Natural killer cell treated with Interleukin-12 subunit alpha and Interleukin-12 subunit beta and Interleukin-15 and Interleukin-18, amount 100 ng/mL, for 72 hours (primary cell): ENCODE data around the gene DYNC1LI1. TPM values are rescaled to one million over a fixed set of nuclear protein-coding genes. Genes with fewer than 3 reads are reported as not detected.
"Not testable (repeated sequence)": the region's sequence is repeated elsewhere in the genome, so short reads cannot be mapped to it uniquely, and the experiment has no call there.

ENCODE experiments used
- ATAC-seq, 2 donors: fragments of 150-1000 bp; cut with Tn5 transposase in 1 of 2; sonication (Bioruptor Pico), chemical (Tn5 transposase) in 1 of 2; 2 replicates each; pipeline ENCODE4 v1.10.0; 2021
- DNase-seq: peaks from one replicate; pipeline ENCODE4 v3.0.0; 2022; ENCODE audit warnings: low spot score
- H3K27ac Mint-ChIP-seq, 2 donors: 1 replicate in 1 of 2; 2 replicates in 1 of 2; pipeline ENCODE4 v1.8.0; 2022; ENCODE audit warnings: mixed read lengths in 2 of 2, mild to moderate bottlenecking in 1 of 2, moderate library complexity in 1 of 2
- H3K27me3 Mint-ChIP-seq, 2 donors: 1 replicate in 1 of 2; 2 replicates in 1 of 2; pipeline ENCODE4 v1.8.0; 2022; ENCODE audit warnings: mixed read lengths in 2 of 2
- H3K36me3 Mint-ChIP-seq: one replicate; pipeline ENCODE4 v1.8.0; 2022; ENCODE audit warnings: mixed read lengths
- H3K4me1 Mint-ChIP-seq, 2 donors: 1 replicate in 1 of 2; 2 replicates in 1 of 2; pipeline ENCODE4 v1.8.0; 2022; ENCODE audit warnings: low read depth in 2 of 2, mixed read lengths in 2 of 2, mild to moderate bottlenecking in 1 of 2
- H3K4me3 Mint-ChIP-seq: one replicate; pipeline ENCODE4 v1.8.0; 2022; ENCODE audit warnings: mixed read lengths
- H3K9me3 Mint-ChIP-seq: 2 replicates; pipeline ENCODE4 v1.8.0; 2022; ENCODE audit warnings: mixed read lengths
- total RNA-seq, 2 donors: library from RNA; stranded (reverse); gene quantifications; one replicate each; pipeline ENCODE4 v1.2.3, GENCODE V29; 2022

The DYNC1LI1 gene
- total RNA-seq, 2 donors from 2014 or later, result 38.8 to 45.4 TPM

DNA sequence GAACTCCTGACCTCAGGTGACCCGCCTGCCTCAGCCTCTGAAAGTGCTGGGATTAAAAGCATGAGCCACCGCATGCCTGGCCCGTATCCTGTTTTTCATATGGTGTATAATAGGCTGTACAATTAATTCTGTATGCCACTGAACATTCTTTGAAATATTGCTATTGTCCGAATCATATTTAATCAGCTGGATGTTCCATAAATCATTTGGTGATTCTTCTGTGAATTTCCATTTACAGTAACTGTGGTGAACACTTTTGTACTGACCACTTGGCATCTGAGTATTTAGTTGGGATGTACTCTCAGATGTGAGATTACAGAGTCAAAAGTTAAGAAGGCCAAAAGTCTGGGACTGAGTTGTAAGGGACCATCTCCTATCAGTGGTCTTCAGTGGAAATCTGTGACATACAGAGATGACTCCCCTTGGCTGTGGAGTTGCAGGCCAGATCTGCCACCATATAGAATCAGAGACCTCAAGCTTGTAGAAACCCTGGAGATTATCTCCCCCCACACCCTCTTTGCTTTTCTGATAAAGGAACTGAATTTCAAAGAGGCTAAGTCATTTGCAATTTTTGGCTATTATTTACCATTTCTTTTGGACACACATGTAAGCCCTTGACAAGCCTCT lies 25.7 kb upstream of the DYNC1LI1 start:
- no peak for ATAC-seq
- Mint-ChIP-seq H3K27me3 (peaks cover 12 to 17% of the 10 kb centered on the region in 2 donors), H3K36me3 (no peaks in the 10 kb centered on the region), H3K9me3 (no peaks in the 10 kb centered on the region), H3K4me1 (no peaks in the 10 kb centered on the region), H3K27ac (no peak overlapping the region), H3K4me3 (no peak overlapping the region)
- DNase-seq, result no peak

GRCh38 chr3:32595323-32595722 lies 24.7 kb upstream of the DYNC1LI1 start:
- Mint-ChIP-seq H3K27me3 (peaks cover 13 to 16% of the 10 kb centered on the region in 2 donors), H3K9me3 (no peaks in the 10 kb centered on the region), H3K36me3 (no peaks in the 10 kb centered on the region), H3K4me3 (no peak overlapping the region), H3K4me1 (no peaks in the 10 kb centered on the region), H3K27ac (no peak overlapping the region)
- no peak for DNase-seq
- no peak for ATAC-seq

GRCh38 chr3:32593903-32594525 lies 23.4 kb upstream of the DYNC1LI1 start:
- no peaks in the 10 kb centered on the region for H3K36me3 Mint-ChIP-seq
- no peaks in the 10 kb centered on the region for H3K4me1 Mint-ChIP-seq
- peaks cover 13 to 16% of the 10 kb centered on the region in 2 donors for H3K27me3 Mint-ChIP-seq
- H3K9me3 Mint-ChIP-seq, result no peaks in the 10 kb centered on the region
- DNase-seq, result no peak
- no peak for ATAC-seq
- no peak overlapping the region for H3K4me3 Mint-ChIP-seq
- no peak overlapping the region for H3K27ac Mint-ChIP-seq

DNA sequence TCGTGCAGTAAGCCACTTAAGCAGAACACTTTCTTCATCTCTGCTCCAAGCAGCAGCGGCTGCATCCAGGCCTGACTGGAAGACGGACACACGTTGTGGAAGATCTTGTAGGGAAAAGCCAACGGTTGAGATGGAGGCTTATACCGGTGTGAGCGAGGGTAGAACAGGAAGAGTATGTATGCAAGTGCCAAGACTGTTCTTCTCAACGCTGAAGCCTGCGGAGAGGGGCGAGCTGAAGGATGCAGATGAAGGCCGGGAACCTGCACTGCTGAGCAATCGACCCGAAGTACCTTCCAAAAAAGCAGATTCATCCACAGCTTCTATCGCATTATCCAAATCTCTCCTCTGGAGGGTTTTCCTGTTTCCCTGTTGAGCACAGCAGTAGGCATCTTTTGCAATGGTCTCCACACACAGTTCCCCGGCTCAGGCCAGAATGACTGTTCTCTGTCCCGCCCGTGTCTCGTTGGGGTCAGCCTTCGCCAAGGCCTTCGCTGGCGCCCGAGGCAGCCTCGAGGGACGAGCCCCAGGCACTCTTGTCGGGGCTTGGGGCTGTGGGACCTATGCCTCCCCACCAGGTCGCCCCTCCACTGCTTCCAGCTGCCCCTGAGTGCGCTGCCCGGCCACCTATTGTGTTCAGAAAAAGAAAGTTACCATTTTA lies 22.2 kb upstream of the DYNC1LI1 start:
- no peak for ATAC-seq
- Mint-ChIP-seq H3K27ac (no peak overlapping the region), H3K4me1 (no peaks in the 10 kb centered on the region), H3K9me3 (no peaks in the 10 kb centered on the region), H3K36me3 (no peaks in the 10 kb centered on the region), H3K27me3 (peaks cover 10 to 12% of the 10 kb centered on the region in 2 donors), H3K4me3 (no peak overlapping the region)
- DNase-seq, result no peak

GRCh38 chr3:32592011-32592410 lies 21.4 kb upstream of the DYNC1LI1 start:
- peaks cover 8% of the 10 kb centered on the region in 2 donors for H3K27me3 Mint-ChIP-seq
- H3K27ac Mint-ChIP-seq, result no peak overlapping the region
- H3K36me3 Mint-ChIP-seq, result no peaks in the 10 kb centered on the region
- no peaks in the 10 kb centered on the region for H3K9me3 Mint-ChIP-seq
- ATAC-seq (no peak), DNase-seq (no peak)
- no peak overlapping the region for H3K4me3 Mint-ChIP-seq
- H3K4me1 Mint-ChIP-seq, result no peaks in the 10 kb centered on the region

DNA sequence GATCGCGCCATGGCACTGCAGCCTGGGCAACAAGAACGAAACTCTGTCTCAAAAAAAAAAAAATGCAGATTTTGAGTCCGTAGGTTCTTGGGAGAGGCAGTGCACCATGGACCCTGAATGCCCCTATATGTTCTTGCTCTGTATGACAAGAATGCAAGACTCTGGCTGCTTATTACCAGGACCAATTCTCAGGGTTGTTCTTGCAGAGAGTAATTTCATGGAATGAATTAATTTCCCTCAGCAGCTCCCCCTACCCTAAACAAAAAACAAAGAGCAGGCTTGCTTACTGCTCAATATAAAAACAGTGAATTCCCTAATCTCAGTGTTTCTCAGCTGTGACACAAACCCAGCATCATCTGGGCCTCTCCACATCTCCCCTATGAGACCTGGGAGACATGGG lies 20.5 kb upstream of the DYNC1LI1 start:
- no peak for ATAC-seq
- Mint-ChIP-seq H3K9me3 (no peaks in the 10 kb centered on the region), H3K4me1 (no peaks in the 10 kb centered on the region), H3K36me3 (no peaks in the 10 kb centered on the region), H3K4me3 (no peak overlapping the region), H3K27ac (no peak overlapping the region), H3K27me3 (peaks cover 8% of the 10 kb centered on the region in 2 donors)
- no peak for DNase-seq

DNA sequence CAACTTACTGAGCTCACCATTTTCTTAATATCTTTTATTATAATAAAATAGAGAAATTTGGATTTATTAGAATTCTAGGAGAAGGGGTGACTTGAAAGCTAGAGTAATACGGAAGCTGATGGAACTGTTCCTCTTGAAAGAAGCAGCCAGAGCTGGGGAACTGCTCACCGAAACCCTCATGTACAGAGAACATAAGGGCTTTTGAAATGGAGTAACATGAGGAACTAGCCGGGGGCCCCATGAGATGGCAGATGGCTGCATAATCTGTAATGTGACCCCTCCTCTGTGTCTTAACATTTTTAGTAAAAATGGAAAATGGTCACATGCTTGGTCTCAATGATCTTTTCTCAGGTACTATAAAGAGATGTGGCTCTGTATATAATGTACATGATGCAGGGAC lies 15.7 kb upstream of the DYNC1LI1 start:
- ATAC-seq, result no peak
- Mint-ChIP-seq H3K27ac (no peak overlapping the region), H3K4me1 (no peaks in the 10 kb centered on the region), H3K27me3 (peaks cover 0 to 4% of the 10 kb centered on the region in 2 donors), H3K9me3 (no peaks in the 10 kb centered on the region), H3K4me3 (no peak overlapping the region), H3K36me3 (no peaks in the 10 kb centered on the region)
- DNase-seq, result no peak

DNA sequence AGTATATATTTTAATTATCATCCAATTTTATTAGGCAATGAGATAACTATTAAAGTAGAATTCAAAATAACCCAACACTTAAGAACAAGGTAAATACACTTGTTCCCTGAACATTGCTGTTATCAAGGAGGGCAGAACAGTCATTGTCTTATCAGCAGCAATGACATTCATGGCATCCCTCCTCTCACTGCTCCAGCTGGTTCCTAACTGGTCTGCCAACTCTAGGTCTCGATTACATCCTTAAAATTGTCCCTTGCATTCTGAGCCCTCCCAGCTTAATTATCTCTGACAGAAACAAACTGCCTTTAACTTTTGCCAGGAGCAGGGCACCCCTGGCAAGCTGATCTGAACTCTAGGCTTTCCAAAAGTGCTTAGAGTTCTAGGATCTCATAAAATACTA lies 14.0 kb upstream of the DYNC1LI1 start:
- Mint-ChIP-seq H3K27ac (no peak overlapping the region), H3K4me1 (no peaks in the 10 kb centered on the region), H3K4me3 (no peak overlapping the region), H3K36me3 (no peaks in the 10 kb centered on the region), H3K9me3 (no peaks in the 10 kb centered on the region), H3K27me3 (no peaks in the 10 kb centered on the region)
- DNase-seq (no peak), ATAC-seq (no peak)

DNA sequence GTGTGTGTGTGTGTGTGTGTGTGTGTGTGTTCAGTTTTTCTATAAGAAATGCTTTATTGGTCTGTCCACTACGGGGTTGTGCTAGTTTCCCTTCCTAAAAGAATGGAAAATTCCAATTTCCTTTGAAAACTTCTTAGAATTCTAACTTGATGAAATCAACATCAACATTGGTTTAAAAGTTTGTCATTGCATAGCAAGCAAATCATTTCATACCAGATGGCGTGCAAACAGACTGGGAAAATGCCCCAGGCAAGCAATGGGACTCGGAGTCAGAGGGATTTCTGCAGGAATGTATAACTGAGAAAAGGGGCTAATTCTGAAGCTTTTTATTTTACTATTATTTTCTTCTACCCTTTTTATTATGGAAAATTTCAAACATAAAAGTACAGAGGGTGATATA lies 13.1 kb upstream of the DYNC1LI1 start:
- DNase-seq (no peak), ATAC-seq (no peak)
- Mint-ChIP-seq H3K36me3 (no peaks in the 10 kb centered on the region), H3K4me3 (no peak overlapping the region), H3K27me3 (no peaks in the 10 kb centered on the region), H3K4me1 (no peaks in the 10 kb centered on the region), H3K9me3 (no peaks in the 10 kb centered on the region), H3K27ac (no peak overlapping the region)

- not testable (repeated sequence) for DNase-seq, H3K27me3 Mint-ChIP-seq, ATAC-seq, H3K27ac Mint-ChIP-seq, H3K9me3 Mint-ChIP-seq, H3K36me3 Mint-ChIP-seq
- Mint-ChIP-seq H3K4me3 (peak overlapping the region; percentile 84), H3K4me1 (peaks cover 5 to 13% of the 10 kb centered on the region in 2 donors)
Measured at GRCh38 chr3:32578669-32579068, 8.0 kb upstream of the DYNC1LI1 start.

DNA sequence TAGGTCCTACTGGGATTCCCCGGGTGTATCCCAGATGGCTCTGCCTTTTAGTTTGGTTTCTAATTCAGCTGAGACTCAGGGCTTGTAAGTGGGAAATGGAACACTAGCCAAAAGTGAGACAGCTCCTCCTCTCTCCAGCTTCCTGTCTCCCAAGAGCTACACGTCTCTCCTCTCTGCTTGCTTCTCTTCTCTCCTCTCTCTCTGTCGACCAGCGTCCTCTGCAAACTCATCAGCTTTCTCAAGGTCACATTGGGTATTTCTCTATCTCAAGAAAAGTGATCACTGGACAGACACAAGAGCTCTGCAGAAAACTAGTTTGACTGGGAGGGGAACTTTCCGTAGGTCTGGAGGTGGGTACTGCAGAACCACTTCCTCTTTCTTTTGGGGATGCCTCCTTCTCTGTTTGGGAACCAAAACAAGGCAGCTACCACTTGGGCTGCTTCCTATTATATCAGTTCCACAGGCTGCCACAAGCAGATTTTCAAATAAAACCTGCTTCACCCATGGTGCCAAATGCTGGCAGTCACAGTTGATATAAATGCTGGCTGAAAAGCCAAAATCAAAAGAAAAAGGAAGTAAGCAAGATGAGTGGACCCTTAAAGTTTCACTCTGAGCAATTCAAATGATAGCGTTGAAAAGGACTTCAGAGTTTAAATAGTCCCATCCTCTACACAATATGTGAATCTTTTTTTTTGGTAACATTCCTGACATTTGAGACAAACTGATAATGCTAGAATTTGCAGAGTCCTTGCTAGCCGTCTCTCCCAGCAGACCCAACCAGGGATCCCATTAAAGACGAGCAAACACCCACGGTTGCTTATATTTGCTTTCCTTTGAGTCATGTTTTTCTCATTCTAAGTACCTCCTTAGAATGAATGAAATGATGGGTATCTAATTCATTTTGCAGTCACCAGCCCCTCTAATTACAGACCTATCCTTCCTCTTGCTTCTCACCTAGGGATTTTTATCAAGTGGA lies 7.2 kb upstream of the DYNC1LI1 start:
- H3K4me3 Mint-ChIP-seq, result peak overlapping the region; percentile 84
- peaks cover 0 to 4% of the 10 kb centered on the region in 2 donors for H3K27me3 Mint-ChIP-seq
- H3K4me1 Mint-ChIP-seq, result peaks cover 5 to 13% of the 10 kb centered on the region in 2 donors
- peak overlapping the region; percentile 84 for H3K27ac Mint-ChIP-seq
- no peak for DNase-seq
- H3K9me3 Mint-ChIP-seq, result no peaks in the 10 kb centered on the region
- peak; percentile 68 to 78 for ATAC-seq
- no peaks in the 10 kb centered on the region for H3K36me3 Mint-ChIP-seq

- H3K9me3 Mint-ChIP-seq, result no peaks in the 10 kb centered on the region
- H3K27ac Mint-ChIP-seq, result peak overlapping the region; percentile 84
- H3K4me1 Mint-ChIP-seq, result peaks cover 5 to 13% of the 10 kb centered on the region in 2 donors
- DNase-seq (no peak), ATAC-seq (no peak)
- peaks cover 0 to 4% of the 10 kb centered on the region in 2 donors for H3K27me3 Mint-ChIP-seq
- peak overlapping the region; percentile 84 for H3K4me3 Mint-ChIP-seq
- H3K36me3 Mint-ChIP-seq, result no peaks in the 10 kb centered on the region
Measured at GRCh38 chr3:32577174-32577573, 6.5 kb upstream of the DYNC1LI1 start.

- Mint-ChIP-seq H3K4me1 (peaks cover 5 to 13% of the 10 kb centered on the region in 2 donors), H3K4me3 (no peak overlapping the region), H3K9me3 (no peaks in the 10 kb centered on the region), H3K27me3 (peaks cover 0 to 4% of the 10 kb centered on the region in 2 donors), H3K36me3 (no peaks in the 10 kb centered on the region), H3K27ac (no peak overlapping the region)
- DNase-seq (no peak), ATAC-seq (no peak)
Measured at GRCh38 chr3:32575451-32576113, 4.9 kb upstream of the DYNC1LI1 start.
